Measurements from ENCODE around the gene STX8.
A peak's percentile ranks its signal among the peaks of the same experiment; 100 is the strongest.

Gene STX8

DNA sequence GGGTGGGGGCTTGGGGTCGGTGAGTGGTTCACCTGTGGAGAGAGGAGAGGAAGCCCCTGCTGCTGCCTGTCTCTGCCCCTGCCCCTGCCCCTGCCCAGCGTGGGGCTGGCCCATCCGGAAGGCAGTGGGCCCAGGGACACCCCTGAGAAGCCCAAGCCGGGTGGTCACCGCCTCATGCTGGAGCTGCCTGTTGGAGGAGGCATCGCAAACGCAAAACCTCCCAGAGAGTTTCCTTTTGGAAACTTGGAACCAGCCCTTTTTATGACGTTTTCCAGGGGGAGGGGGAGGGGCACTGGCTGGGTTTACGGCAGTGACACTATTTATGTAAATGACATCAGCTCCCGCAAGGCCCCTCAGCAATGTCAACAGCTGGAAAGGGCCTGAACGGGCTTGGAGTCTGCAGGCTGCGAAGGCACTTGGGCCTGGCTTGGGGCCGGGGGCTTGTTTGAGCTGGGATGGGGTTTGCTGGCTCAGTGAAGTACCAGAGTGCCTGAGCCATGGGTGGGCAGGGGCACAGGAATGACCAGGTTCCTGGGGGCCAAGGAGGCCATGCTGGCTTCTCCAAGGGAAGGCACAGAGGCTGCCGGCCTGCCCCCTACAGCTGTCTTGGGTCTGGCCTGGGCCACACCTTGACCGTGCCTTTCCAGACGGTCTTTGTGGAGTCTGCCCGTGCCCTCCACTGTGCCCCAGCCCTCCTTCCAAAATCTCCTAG lies 334.8 kb downstream of the STX8 start:
- peak; percentile 26 for DNase-seq (ENCODE audit: low spot score)

DNA sequence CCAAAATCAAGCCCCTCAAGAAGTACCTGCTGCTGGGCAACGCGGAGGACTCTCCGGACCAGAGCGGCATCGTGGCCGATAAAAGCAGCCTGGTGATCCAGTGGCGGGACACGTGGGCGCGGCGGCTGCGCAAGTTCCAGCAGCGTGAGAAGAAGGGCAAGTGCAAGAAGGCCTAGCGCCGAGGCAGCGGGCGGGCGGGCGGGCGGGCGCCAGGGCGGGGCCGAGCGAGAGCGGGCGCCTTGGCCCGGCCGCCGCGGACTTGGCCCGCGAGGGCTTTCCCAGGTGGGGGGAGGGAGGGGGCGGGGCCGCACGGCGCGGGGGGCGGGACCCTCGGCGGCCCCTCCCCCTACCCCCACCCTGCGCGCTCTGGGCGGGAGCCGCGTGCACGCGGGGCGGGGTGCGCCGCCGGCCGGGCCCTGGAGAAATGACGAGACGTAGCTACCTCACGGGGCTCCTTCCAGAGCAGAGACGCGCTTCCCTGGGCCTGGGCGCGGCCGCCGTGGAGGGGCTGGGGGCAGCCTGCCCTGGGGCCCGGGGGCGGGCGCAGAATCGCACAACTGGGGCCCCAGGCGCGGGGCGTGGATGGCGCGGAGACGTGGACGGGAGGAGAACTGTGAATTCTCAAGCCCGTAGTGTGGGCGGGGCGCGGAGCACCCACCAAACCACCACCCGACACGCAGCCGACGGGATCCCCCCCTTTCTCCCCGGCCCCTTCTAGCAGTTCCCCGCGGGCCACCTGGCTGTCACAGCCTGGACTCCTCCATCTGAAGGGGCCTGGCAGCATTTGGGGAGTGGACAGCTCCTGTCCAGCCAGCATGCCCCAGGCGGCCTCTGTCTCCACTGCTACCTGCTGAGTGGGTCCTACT lies 335.6 kb downstream of the STX8 start:
- peak; percentile 77 for DNase-seq (ENCODE audit: low spot score)

DNA sequence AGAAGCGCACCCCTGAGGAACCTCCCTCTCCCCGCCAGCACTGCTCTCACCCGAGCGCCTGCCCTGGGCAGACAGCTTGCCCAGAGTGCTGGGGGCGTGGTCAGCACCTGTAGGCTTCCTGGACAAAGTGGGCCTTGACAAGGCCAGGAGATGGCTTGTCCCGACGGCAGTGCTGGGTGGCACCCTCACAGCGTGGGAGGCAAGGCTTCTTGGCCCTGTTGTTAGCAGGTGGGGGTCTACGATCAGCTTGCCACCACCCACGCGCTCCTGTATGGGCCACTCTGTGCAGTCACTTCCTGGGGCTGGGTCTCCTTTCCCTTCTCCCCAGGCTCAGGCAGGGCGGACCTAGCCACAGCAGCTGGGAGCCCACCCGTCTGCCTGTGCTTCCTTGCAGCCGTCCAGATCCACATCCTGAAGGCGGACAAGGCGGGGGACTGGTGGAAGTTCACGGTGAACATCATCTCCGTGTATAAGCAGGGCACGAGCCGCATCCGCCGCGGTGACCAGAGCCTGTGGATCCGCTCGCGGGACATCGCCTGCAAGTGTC lies 336.3 kb downstream of the STX8 start:
- DNase-seq (ENCODE audit: low spot score), result no peak

DNA sequence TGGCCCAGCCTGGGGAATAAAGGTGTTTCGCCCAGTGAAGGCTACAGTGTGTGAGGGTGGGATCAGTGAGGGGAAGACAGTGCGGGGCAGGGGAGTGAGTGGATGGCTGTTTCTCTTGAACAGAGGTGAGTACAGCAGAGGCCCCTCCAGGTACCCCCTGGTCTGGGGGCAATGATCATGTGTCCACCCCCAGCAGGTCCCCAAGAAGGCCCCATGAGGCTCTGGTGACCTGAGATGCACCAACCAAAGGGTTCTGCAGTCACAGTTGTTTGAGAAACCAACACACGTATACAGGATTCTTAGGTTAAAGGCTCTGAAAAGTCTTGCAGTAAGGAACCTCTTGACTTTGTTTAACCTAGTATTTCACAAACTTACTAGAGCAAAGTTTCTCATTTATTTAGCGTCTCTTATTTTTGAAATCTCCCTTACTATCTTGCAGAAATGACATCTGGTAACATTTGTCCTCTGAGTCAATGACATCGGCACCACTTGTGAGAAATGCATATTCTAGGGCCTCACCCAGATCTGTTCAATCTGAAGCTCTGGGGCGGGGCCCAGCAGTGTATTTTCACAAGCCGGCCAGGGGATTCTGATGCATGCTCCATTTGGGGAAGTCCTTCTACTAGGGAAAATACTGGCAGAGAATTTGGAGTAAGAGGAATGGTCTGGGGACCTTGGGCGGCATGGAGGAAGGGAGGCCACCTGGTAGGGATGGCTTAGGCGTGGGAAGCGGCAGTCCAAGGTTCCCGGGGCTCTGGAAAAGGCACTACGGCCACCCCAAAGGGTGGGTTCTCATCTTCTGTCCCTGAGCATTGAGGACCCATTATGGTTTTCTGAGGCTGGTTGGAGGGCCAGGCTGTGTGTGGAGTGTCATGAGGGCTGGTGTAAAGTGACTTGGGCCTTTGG lies 337.0 kb downstream of the STX8 start:
- DNase-seq (ENCODE audit: low spot score), result no peak

DNA sequence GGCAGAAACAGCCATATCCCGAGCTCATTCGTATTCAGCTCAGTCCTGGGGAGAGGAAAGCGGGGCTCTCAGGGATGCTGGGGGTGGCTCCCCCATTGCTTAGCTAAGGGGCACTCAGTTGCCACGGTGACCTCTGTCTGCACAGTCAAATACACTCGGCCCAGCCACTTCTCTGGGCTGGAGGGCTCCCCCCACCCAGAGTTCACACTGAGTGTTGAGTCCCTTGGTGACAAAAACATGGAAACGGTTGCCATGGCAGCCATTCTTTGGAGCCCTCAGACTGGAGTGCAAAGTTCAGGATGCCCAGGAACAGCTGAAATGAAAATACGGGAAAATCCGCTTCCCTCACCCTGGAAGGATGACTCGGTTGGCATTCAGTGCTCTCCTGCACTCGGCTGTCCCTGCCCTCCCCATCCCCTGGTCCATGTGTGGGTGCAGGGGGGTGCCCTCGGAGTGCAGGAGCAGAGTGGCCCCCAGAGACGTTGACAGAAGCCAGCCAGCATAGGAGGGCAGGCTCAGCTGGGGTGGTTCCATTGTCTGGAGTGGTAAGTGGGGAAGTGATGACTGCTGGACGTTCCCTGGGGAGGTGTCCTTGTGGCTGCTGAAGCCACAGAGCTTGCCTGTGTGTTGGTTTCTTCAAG lies 337.8 kb downstream of the STX8 start:
- DNase-seq (ENCODE audit: low spot score), result no peak

DNA sequence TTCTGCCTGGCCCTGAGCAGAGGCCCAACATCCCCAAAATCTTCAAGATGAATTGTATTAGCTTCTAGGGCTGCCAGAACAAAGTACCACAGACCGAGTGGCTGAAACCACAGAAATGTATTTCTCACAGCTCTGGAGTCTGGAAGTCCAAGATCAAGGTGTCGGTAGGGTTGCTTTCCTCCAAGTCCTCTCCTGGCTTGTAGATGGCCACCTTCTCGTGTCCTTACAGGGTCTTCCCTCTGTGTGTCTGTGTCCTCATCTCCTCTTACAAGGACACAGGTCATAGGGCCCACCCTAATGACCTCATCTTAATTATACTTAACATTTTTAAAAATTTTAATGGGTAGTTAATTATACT lies 338.6 kb downstream of the STX8 start:
- no peak for DNase-seq (ENCODE audit: low spot score)

DNA sequence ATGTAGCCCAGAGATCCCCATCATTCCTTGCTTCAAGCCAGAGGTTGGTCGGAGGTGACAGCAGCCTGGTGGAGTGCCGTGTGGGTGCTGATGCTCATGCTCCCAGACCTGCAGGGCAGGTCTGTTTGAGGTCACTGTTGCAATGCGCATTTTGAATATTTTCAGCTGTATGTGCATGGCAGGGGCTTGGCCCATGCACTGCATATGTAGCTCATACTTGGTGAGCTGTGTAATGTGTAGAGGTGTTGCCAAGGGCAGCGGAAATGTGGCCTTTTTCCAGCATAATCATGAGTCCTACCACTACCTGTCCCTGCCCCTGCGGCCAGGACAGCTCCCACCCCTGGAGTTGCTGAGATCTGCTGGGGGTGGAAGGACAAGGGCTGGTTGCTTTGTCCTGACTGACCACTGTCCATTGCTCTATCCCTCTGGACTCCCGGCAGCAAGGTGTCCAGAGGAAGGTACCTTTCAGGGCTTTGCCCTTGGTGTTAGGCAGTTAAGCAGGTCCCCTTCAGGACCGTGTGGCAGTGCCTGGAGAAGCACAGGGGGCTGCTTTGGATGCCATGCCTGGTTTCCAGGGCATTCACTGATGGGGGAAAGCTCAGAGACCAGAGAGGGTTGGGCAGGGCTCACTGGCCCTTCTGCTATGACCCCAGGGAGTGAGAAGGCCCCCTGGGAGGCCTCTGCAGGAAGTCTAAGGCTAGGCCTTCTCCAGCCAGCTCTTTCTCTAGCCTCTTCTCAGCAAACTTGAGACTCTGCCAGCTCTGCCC lies 339.2 kb downstream of the STX8 start:
- peak; percentile 11 for DNase-seq (ENCODE audit: low spot score)

DNA sequence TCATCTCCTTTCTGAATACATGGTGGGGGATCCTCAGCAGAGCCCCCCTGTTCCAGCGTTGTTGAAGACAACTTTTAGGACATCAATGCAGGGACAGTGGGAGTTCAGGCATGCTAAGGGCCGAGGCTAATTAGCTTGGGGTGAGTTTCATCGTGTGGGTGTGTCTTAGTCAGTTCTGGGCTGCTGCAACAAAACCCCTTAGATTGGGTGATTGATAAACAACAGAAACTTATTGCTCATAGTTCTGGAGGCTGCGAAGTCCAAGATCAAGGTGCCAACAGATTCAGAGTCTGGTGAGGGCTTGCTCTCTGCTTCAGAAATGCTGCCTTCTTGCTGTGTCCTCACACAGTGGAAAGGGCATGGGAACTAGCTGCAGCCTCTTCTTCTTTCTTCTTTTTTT lies 340.3 kb downstream of the STX8 start:
- DNase-seq (ENCODE audit: low spot score), result no peak

DNA sequence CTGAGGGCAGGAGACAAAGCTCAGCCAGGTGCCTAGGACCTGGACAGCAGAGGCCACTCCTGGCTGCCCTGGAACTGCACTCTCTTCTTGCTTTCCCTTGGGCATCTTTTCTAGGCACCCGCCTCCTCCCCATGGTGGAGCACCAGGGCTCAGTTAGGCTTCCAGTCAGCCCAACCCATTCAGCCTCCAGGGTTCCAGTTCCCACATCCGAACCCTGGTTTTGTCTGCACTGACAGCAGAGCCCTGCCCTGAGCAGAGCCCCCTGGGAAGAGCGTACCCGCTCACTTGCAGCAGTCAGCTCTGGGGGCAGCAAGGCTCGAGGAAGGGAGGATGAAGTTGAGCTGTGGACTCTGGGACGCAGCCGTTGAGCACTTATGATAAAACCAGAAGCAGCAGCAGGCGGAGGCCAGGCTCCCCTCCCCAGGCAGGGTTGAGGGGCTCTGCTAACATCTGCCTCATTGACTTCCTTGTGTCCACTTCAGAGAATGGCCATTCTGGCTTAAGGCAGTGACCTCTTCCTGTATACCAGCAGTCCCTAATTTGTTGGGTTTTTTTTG lies 341.2 kb downstream of the STX8 start:
- DNase-seq (ENCODE audit: low spot score), result no peak

DNA sequence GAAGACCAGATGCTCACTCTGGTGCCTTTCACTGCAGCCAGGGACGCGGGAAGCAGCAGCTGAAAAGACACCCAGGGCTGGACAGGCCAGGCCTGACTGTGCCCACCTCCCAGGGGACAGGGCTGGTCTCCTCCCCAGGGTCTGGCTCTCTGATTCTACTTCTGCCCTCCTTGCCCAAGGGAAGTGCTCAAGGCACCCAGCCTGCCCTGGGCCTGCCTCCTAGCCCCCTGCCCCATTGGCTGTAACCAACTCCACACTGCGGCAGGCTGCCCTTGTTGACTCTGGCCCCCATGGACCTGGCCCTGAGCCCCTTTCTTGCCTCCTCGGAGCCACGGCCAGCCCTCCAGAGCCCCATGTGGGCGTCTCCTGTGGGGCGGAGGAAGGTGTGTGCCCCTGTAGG lies 341.9 kb downstream of the STX8 start:
- DNase-seq (ENCODE audit: low spot score), result no peak

DNA sequence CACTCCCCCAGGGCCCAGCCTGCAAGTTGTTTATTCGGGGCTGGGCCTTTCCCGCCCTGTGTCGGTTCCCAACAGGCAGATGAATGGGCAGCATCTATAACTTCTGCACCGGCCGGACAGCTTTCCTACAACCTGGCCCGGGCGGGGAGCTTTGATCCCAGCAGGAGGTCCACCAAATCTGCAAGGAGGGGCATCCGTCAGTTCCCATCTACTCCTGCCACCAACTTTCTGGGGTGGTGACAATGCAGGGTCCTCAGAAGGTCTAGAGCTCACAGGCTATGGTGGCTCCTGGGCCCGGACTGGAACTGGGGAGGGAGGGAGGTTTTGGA lies 342.4 kb downstream of the STX8 start:
- DNase-seq (ENCODE audit: low spot score), result no peak

DNA sequence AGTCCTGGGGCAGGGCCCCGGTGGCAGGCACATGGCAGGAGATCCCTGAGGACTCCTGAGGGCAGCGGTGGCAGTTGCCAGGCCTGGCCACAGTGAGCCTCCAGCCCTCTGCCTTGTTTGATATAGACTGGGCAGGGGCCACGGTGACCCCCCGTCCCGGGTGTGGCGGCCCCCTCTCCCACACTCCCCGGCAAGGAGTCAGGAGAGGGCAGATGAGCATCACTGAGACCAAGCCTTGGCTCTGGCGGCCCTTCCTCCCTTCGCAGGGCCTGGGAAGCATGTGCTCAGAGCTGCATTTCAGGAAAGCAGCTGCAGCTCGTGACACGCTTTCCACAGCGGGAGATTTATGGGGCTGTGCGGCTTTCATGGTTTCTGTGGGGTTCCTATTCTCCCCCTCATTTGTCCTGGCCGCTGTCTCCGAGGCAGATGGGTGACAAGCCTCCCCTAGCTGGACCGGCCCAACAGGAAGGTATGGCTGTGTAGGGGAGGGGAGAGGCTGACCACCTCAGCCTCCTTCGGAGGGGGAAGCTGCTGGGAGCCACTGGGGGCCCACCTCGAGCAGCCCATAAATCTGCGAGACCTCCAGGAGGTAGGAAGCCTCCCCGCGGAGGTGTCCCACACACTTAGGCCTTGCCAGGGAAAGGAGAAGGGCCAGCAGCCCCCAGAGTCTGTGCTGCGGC lies 342.9 kb downstream of the STX8 start:
- no peak for DNase-seq (ENCODE audit: low spot score)

DNA sequence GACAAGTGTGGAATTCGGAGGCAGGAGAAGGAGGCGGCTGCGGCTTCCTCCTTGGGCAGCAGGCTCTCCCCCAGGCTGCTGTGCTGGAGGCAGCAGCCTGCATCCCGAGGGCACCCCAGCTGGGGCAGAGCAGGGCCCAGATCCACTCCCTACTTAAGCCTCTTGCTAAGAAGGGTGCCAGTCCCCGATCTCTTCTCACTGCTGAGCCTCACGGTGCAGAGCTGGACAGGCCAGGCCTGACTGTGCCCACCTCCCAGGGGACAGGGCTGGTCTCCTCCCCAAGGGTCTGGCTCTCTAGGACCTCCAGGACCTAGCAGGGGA lies 343.5 kb downstream of the STX8 start:
- DNase-seq (ENCODE audit: low spot score), result no peak

DNA sequence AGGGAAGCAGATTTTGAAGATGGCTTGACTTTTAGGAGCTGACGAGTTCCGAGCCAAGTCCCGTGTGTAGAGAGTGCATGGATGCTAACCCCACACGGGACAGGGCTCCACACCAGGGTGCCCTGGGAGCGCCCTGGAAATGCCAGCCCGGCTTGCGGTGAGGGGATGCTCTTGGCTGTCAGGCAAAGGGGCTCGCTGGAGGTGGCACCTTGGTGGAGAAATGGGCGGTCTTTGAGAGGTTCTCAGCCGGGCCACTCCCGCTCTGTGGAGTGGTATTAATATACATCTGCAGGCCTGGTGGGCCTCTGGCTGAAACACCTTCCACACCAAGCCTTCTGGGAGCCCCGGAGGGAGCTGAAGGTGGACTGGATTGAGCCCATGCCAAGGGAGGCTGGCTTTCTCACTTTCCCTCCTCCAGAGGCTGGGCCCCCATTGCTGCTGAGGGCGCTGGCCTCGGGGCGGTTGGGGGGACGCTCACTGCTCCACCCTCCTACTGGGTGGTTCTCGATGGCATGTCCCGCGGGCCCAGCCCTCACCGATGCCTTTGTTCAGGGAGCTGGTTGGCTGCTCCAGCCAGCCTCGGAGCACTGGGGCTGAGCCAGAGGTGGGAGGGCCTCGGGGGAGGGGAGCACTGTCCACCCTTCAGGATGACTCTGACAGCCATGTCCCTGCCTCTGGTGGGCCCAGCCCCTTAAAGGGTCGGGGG lies 344.0 kb downstream of the STX8 start:
- DNase-seq (ENCODE audit: low spot score), result no peak

DNA sequence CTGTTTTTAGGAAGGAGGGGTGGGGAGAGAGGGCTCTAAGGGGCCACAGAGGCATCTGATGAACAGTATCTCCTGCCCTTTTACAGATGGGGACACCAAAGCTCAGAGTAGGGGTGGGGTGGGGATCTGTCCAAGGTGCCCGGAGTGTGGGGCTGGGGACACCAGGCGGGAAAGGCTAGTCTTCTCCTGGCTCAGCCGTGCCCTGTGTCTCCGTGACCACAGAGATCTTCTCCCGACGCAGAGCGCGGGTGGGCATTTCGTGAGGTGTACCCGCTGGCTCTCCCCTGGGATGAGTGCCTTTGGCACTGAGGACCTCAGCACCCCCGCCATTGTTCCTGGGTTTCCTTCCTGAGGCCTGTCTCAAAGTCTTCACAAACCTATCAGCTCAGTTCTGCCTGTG lies 344.8 kb downstream of the STX8 start:
- no peak for DNase-seq (ENCODE audit: low spot score)

DNA sequence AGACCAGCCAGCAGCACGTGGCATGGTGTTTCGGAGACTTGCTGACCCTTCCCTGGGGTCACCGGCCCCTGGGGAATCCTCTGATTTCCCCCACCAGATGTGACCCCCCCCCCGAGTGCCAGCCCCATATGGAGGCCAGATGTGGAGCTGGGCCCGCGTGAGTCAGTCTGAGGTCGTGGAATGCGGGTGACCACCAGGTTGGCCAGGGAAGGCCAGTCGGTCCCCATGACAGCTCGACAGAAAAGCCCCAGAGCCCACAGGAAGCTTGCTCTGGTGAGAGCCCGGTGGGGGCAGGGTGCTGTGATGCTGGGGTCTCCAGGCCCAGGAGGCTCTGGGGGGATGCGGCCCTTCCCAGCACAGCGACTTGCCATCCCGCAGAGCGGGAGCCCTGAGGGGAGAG lies 345.3 kb downstream of the STX8 start:
- no peak for DNase-seq (ENCODE audit: low spot score)

DNA sequence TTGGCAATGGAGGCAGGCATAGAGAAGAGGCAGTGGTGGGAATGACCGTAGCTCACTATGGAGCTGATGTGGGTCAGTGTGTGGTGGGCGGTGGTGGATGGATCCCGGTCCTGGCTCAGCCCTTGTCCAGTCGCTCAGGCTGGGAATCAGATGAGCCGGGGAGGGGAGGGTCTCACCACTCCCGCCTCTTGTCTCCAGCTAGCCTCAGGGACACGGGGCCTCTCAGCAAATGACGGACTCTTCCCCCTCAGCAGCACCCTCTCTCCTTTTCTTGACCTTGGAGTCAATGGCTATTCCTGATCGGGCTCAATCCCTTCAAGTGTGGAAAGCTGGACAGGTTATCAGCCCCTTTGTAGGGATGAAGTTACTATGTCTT lies 345.8 kb downstream of the STX8 start:
- no peak for DNase-seq (ENCODE audit: low spot score)

DNA sequence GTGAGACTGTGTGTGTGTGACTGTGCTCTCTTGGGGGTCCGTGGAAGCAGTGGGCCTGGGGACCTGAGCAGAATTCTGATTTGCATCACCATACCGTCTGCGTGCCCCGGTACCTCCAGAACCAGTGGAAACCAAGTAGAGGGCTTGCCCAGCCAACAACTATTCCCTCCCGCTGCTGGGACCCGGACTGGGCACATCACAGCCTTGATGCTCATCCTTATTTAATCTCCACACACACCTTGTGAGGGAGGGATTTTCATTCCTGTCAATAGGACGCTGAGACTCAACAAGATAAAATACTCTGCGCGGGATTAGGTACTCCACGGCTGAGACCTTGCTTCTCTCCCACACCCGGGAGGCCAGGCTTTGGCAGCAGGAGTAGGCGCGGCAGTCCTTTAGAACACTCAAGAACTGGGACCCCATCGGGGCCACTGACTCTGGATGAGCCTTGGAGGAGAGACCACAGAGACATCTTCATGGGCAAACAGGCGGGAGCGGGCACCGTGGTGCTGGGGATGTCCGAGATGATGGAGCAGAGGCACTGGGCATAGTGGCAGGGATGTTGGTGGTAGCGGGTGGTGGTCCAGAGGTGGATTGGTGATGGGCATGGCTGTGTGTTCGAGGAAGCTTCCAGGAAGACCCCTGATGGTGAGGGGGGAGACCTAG lies 346.3 kb downstream of the STX8 start:
- no peak for DNase-seq (ENCODE audit: low spot score)

DNA sequence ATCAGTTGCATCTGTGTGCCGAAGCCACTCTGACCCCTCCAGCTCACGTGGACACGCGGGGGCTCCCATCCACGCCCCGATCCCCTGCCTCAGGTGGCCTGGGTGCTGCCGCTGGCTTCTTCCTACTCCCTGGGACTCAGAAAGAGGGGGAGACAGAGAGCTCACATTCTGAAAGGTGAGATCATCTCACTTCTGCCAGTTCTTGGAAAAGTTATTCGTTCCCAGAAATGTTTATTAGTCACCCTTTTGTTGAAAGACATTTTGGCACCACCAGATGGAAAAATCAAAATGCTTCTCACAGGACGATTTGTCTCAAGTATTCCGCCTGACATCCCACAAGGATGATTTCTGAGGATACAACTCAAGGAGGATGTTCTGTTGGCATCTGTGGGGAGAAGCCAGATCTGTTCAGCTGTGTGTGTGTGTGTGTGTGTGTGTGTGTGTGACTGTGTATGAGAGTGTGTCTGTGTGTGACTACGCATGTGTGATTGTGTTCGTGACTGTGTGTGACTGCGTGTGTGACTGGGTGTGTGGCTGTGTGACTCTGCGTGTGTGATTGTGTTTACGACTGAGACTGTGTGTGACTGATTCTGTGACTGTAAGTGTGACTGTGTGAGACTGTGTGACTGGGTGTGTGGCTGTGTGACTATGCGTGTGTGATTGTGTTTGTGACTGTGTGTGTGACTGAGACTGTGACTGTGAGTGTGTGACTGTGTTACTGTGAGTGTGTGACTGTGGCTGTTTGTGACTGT lies 347.0 kb downstream of the STX8 start:
- peak; percentile 46 for DNase-seq (ENCODE audit: low spot score)

All from kidney tubule cell (primary cell).